GM12801 (cell line): ENCODE data around the gene RBM18.

Source experiments
- TF ChIP-seq, protein P1 (sequence below): IDR thresholded peaks from one replicate; pipeline ENCODE4 v1.5.1; 2011; ENCODE audit warnings: control low read depth; ENCODE audit not compliant: insufficient read length; ENCODE audit errors: extremely low read depth

RBM18 gene

DNA sequence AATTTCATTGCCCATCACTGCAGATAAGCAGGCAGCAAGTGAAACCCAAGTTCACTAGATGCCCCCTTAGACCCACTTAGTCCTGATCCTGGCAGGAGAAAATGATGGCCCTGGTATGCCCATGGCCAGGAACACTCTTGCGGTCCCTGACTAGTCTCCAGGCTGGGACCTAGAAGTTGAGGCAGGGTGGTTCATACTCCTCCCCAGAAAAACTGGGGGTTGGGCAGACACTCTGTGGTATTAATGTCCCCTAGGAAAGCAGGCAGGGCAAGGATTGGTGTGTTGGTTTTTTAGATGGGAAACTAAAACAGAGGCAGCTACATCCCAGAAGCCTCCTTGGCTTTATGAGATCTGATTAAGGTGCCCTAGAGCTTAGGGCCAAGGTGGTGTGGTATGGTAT lies 49.0 kb downstream of the RBM18 start:
- TF ChIP-seq, protein P1, sequence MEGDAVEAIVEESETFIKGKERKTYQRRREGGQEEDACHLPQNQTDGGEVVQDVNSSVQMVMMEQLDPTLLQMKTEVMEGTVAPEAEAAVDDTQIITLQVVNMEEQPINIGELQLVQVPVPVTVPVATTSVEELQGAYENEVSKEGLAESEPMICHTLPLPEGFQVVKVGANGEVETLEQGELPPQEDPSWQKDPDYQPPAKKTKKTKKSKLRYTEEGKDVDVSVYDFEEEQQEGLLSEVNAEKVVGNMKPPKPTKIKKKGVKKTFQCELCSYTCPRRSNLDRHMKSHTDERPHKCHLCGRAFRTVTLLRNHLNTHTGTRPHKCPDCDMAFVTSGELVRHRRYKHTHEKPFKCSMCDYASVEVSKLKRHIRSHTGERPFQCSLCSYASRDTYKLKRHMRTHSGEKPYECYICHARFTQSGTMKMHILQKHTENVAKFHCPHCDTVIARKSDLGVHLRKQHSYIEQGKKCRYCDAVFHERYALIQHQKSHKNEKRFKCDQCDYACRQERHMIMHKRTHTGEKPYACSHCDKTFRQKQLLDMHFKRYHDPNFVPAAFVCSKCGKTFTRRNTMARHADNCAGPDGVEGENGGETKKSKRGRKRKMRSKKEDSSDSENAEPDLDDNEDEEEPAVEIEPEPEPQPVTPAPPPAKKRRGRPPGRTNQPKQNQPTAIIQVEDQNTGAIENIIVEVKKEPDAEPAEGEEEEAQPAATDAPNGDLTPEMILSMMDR = no peak

- TF ChIP-seq, protein P1 = no peak
Measured at GRCh38 chr9:122214507-122214906, 50.1 kb downstream of the RBM18 start.

GRCh38 chr9:122213589-122214413 lies 50.8 kb downstream of the RBM18 start:
- TF ChIP-seq, protein P1 = no peak

- TF ChIP-seq, protein P1 = no peak
Measured at GRCh38 chr9:122213102-122213588, 51.5 kb downstream of the RBM18 start.

GRCh38 chr9:122212473-122213004 lies 52.1 kb downstream of the RBM18 start:
- TF ChIP-seq, protein P1 = no peak

DNA sequence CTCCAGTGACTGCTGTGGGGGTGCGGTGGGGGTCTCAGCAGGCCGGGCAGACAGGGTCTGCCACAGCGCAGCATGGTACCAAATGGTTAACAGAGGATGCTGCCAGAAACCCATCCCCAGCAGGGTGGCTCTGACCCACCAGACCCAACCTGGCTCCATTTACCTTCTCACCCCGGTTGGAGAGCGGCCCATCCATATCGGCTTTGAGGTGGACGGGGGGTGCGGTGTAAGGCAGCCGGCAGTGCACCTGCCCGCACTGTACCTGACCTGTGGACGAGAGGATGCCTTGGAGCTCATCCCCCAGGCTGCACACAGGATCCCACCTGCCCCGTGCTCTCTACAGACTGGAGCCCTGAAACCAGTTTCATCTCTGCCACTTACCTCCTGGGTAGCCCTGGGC lies 55.2 kb downstream of the RBM18 start:
- TF ChIP-seq, protein P1 = no peak

DNA sequence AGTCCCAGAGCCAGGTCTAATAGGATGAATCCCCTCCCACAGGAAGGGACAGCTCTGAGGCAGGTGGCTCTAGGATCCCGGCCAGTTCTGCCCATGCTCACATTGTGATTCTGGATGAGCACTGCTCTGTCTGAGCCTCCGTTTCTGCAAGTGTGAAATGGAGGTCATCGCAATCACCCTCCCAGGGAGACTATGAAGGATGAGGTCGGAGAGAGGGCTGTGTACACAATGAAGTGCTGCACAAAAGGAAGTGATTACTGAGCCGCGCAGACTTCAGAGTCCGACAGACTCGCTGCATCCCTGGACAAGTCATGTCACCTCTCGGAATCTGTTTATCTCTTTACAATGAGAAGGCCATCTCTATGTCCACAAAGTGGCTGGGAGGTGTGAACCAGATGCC lies 57.5 kb downstream of the RBM18 start:
- TF ChIP-seq, protein P1 = no peak
